ENCODE data around the gene RPS6KA4. TPM values are rescaled to one million over a fixed set of nuclear protein-coding genes. Genes with fewer than 3 reads are reported as not detected.
"Not testable (repeated sequence)": the region's sequence is repeated elsewhere in the genome, so short reads cannot be mapped to it uniquely, and the experiment has no call there.

The RPS6KA4 gene
- total and polyA plus RNA-seq, 8 donors: 7.4 to 18.8 (median 10.5) TPM

DNA sequence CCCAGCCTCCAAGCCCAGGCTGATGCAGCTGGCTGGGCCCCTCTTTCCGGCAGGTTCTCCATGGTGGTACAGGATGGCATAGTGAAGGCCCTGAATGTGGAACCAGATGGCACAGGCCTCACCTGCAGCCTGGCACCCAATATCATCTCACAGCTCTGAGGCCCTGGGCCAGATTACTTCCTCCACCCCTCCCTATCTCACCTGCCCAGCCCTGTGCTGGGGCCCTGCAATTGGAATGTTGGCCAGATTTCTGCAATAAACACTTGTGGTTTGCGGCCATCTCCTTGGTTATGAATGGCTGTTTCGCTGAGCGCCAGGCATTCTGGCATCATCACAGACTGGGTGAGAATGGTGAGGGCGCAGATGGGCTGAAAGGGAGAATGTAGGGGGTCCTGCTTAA is 37.4 kb upstream of the RPS6KA4 start:
- FAIRE-seq (no peak), DNase-seq (peak in 3 of 6 donors; percentile 58 to 63 (median 60)), ATAC-seq (peak in 2 of 4 donors; percentile 3 to 4)
- 57 to 62% methylated on average over 5 of the region's 5 CpGs for WGBS, 2 donors
- Histone ChIP-seq H3K9me3 (no peaks in the 10 kb centered on the region), H3K4me3 (no peak overlapping the region), H3K27me3 (no peaks in the 10 kb centered on the region), H3K36me3 (no peaks in the 10 kb centered on the region), H3K4me1 (peaks cover under 1 to 7% (median 7%) of the 10 kb centered on the region in 3 donors), H3K27ac (peak overlapping the region; percentile 26 to 57 (median 48))
- intact Hi-C loops (cut with DNase I): no loop called here
- TF ChIP-seq, protein P1, sequence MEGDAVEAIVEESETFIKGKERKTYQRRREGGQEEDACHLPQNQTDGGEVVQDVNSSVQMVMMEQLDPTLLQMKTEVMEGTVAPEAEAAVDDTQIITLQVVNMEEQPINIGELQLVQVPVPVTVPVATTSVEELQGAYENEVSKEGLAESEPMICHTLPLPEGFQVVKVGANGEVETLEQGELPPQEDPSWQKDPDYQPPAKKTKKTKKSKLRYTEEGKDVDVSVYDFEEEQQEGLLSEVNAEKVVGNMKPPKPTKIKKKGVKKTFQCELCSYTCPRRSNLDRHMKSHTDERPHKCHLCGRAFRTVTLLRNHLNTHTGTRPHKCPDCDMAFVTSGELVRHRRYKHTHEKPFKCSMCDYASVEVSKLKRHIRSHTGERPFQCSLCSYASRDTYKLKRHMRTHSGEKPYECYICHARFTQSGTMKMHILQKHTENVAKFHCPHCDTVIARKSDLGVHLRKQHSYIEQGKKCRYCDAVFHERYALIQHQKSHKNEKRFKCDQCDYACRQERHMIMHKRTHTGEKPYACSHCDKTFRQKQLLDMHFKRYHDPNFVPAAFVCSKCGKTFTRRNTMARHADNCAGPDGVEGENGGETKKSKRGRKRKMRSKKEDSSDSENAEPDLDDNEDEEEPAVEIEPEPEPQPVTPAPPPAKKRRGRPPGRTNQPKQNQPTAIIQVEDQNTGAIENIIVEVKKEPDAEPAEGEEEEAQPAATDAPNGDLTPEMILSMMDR (IDR thresholded peaks at IDR 0.05): no peak

DNA sequence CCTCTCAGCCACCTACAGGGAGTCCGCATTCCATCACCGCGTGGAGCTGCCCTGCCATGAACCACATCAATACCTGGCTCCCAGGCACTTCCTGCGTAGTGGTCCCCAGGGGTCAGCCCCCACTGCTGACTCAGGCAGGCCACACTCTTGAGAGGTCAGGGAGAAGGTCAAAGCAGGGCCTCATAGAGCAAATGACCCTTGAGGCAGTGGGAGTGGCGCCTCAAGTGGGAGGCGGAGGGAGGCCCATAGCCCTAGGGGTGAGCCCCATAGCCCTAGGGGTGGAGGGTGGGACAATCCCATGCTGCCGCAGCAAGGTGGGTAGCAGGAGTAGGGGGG is 36.1 kb upstream of the RPS6KA4 start:
- intact Hi-C loops (cut with DNase I): no loop called here
- H3K4me1 ChIP-seq: peaks cover 0 to 7% (median 6%) of the 10 kb centered on the region in 3 donors
- no peaks in the 10 kb centered on the region for H3K36me3 ChIP-seq
- WGBS, 2 donors: 86 to 95% methylated on average over 7 of the region's 7 CpGs
- H3K4me3 ChIP-seq: no peak overlapping the region
- H3K27ac ChIP-seq: no peak overlapping the region
- no peak for ATAC-seq
- DNase-seq: no peak
- no peaks in the 10 kb centered on the region for H3K27me3 ChIP-seq
- TF ChIP-seq, protein P1 (IDR thresholded peaks at IDR 0.05): no peak
- no peak for FAIRE-seq
- no peaks in the 10 kb centered on the region for H3K9me3 ChIP-seq

DNA sequence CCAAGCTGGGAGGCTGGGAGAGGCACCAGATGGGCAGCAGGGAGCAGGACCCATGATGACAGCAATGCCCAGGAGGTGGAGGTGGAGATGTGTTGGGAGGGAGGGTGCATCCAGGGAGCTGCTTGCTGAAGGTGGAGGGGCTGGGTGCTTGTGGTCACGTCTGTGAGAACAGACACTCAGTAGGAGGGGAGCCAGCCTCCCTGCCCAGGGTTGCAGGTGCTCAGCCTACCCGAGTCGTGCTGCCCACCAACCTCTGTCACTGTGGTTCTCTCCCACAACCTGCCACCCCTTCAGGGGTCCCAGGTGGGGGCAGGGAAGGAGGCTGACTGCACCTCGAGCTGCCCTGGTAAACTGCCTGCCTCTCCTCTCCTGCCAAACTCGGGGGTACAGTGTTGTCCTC is 35.6 kb upstream of the RPS6KA4 start:
- ATAC-seq: no peak
- 68 to 82% methylated on average over 5 of the region's 5 CpGs for WGBS, 2 donors
- Histone ChIP-seq H3K27me3 (no peaks in the 10 kb centered on the region), H3K36me3 (no peaks in the 10 kb centered on the region), H3K4me3 (no peak overlapping the region), H3K27ac (no peak overlapping the region), H3K4me1 (peaks cover 0 to 7% (median 6%) of the 10 kb centered on the region in 3 donors), H3K9me3 (no peaks in the 10 kb centered on the region)
- TF ChIP-seq, protein P1 (IDR thresholded peaks at IDR 0.05): no peak
- intact Hi-C loops (cut with DNase I): no loop called here
- FAIRE-seq: no peak
- no peak for DNase-seq

DNA sequence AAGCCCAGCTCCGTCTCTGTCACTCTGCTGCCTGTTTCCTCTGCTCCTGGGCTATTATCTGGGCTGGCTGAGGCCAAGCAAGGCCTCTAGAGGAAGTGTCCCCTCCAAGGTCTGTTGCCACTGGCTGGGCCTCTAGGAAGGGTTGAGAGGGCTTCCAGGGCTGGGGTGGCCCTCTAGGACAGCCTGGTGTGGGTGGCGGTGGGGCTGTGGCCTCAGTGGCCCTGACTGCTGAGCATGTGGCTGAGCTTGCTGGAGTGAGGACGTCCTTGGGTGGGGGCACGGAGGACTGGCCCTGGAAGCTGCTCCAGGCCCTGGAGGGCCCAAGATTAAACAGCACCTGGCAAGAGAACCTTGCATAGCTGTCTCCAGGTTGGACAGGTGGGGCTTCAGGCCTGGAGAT is 35.0 kb upstream of the RPS6KA4 start:
- H3K4me1 ChIP-seq; FAIRE-seq; intact Hi-C loops (cut with DNase I); DNase-seq; H3K36me3 ChIP-seq; ATAC-seq; H3K27me3 ChIP-seq; H3K27ac ChIP-seq; H3K4me3 ChIP-seq; H3K9me3 ChIP-seq: not testable (repeated sequence)
- WGBS, 2 donors: 75 to 84% methylated on average over 3 to 4 of the region's 4 CpGs

DNA sequence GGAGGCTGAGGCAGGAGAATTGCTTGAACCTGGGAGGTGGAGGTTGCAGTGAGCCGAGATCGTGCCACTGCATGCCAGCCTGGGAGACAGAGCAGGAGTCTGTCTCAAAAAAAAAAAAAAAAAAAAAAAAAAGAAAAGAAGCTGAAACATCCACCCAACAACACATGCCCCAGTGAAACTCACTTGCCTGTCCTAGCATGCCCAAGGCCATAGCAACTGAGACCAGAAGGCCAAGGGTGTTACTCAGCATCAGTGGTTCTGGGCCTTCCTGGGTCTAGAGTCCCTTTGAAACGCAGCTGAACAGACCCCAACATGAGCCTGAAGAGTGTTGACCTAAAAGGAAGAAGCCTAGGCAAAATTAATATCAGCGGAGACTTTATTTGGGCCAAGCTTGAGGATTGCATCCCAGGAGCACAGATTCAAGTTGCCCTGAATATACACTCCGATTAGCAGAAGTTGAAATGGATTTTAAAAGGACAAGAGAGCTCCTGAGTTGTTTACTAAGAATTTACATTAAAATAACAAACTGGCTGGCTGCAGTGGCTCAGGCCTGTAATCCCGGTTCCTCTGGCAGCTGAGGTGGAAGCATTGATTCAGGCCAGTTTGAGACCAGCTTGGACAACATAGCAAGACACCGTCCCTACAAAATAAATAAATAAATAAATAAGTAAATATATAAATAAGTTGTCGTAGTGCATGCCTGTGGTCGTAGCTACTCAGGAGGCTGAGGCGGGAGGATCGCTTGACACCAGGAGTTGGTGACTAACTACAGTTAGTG is 34.1 kb upstream of the RPS6KA4 start:
- peaks cover 0 to 6% (median 0%) of the 10 kb centered on the region in 3 donors for H3K4me1 ChIP-seq
- 90 to 93% methylated on average over 11 of the region's 11 CpGs for WGBS, 2 donors
- TF ChIP-seq, protein P1 (IDR thresholded peaks at IDR 0.05): no peak
- H3K9me3 ChIP-seq: no peaks in the 10 kb centered on the region
- H3K27ac ChIP-seq: no peak overlapping the region
- DNase-seq (no peak), ATAC-seq (no peak), FAIRE-seq (no peak)
- no peaks in the 10 kb centered on the region for H3K36me3 ChIP-seq
- H3K27me3 ChIP-seq: no peaks in the 10 kb centered on the region
- no peak overlapping the region for H3K4me3 ChIP-seq
- intact Hi-C loops (cut with DNase I): no loop called here

All from pancreas (tissue), 10 donors.